ENCODE results near the gene MGARP.

The MGARP gene

DNA sequence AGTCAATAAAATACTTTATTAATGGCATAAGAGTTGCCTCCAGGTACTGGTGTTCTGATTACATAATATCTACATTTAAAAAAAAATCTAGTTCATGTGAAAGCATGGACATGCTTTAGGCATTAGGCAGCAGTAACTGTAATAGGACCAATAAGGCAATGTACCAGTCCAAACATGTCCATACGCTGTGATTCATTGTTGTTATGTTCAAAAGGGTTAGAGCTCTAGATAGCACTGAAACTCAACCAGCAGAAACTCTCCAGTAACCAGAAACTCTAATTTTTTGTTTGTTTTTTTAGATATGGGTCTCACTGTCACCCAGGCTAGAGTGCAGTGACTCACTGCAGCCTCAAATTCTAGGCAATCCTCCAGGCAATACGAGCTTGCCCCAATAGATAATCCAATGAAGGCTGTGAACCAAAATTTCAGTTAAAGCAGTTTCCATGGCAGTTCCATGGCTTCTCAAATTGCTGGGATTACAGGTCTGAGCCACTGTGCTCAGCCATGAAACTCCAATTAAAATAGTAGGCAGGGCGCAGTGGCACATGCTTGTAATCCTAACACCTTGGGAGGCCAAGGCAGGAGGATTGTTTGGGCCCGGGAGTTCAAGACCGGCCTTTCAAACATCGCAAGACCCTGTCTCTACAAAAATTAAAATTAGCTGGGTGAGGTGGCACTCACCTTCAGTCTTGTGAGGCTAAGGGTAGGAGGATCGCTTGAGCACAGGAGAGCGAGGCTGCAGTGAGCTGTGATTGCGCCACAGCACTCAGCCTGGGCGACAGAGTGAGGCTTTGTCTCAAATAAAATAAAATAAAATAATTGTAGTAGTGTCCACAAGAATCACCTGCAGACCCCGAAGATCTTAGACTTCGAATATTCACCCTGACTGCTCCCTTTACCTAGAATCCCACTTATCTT is 36.3 kb downstream of the MGARP start:
- Histone ChIP-seq H3K36me3 (no peaks in the 10 kb centered on the region), H3K27ac (no peak overlapping the region), H3K4me1 (no peaks in the 10 kb centered on the region), H4K20me1 (no peaks in the 10 kb centered on the region), H3K9ac (no peak overlapping the region), H3K4me2 (no peak overlapping the region), H3K27me3 (no peaks in the 10 kb centered on the region), H3K9me3 (replicated peaks in 1 of 11) (peaks cover 4 to 22% (median 10%) of the 10 kb centered on the region in 11 experiments; a peak in 16 of 22 replicates), H3K4me3 (no peak overlapping the region)
- TF ChIP-seq Cebpa-rat (IDR thresholded peaks at IDR 0.05): no peak

GRCh38 chr4:139242511-139243051 is 37.4 kb downstream of the MGARP start:
- H3K27me3 ChIP-seq: no peaks in the 10 kb centered on the region
- no peaks in the 10 kb centered on the region for H3K4me1 ChIP-seq
- H3K27ac ChIP-seq: no peak overlapping the region
- H3K36me3 ChIP-seq: no peaks in the 10 kb centered on the region
- no peak overlapping the region for H3K9ac ChIP-seq
- H3K4me3 ChIP-seq: no peak overlapping the region
- H3K4me2 ChIP-seq: no peak overlapping the region
- peaks cover 5 to 22% (median 13%) of the 10 kb centered on the region in 11 experiments; a peak in 17 of 22 replicates for H3K9me3 ChIP-seq (replicated peaks in 1 of 11)
- no peaks in the 10 kb centered on the region for H4K20me1 ChIP-seq
- TF ChIP-seq Cebpa-rat (IDR thresholded peaks at IDR 0.05): no peak

- Histone ChIP-seq H3K4me1 (no peaks in the 10 kb centered on the region), H3K4me2 (no peak overlapping the region), H3K4me3 (no peak overlapping the region), H4K20me1 (no peaks in the 10 kb centered on the region), H3K27me3 (no peaks in the 10 kb centered on the region), H3K36me3 (no peaks in the 10 kb centered on the region), H3K9me3 (replicated peaks in 1 of 11) (peaks cover 5 to 22% (median 13%) of the 10 kb centered on the region in 11 experiments; a peak in 17 of 22 replicates), H3K27ac (no peak overlapping the region), H3K9ac (no peak overlapping the region)
- no peak for TF ChIP-seq Cebpa-rat (IDR thresholded peaks at IDR 0.05)
Measured at GRCh38 chr4:139241784-139242151, 38.3 kb downstream of the MGARP start.

DNA sequence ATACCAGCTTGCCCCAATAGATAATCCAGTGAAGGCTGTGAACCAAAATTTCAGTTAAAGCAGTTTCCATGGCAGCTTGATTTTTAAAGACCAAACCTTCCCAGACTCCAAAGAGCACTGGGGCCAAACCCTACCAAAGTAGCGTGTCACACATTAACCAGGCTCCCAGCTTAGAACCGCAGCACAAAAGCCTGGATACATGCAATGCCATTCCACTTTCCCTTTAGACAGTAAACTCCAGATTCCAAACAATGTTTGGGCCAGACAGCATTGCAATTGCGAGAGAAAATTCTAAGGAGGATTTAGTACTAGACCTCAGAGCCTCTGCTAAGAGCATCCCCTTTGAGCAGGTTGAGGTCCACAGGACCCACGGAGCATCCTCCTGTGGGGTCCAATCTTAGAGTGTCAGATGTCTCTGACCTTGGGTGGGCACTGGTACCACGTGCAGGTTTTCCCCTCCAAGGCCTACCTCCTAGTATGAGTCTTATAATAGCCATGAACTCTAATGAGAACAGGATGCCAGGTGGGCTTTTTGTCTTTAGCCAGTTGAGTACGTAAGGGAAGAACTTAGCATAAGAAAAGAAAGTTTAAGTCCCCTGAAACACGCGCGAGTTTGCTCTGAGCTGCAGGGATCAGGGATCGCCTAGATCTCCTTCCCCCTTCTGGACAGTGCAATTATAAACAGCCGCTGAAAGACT is 38.8 kb downstream of the MGARP start:
- Histone ChIP-seq H3K27me3 (no peaks in the 10 kb centered on the region), H3K4me3 (no peak overlapping the region), H3K36me3 (no peaks in the 10 kb centered on the region), H3K9me3 (replicated peaks in 1 of 11) (peaks cover 5 to 22% (median 13%) of the 10 kb centered on the region in 11 experiments; a peak in 17 of 22 replicates), H3K9ac (no peak overlapping the region), H3K27ac (no peak overlapping the region), H3K4me2 (no peak overlapping the region), H3K4me1 (no peaks in the 10 kb centered on the region), H4K20me1 (no peaks in the 10 kb centered on the region)
- no peak for TF ChIP-seq Cebpa-rat (IDR thresholded peaks at IDR 0.05)

DNA sequence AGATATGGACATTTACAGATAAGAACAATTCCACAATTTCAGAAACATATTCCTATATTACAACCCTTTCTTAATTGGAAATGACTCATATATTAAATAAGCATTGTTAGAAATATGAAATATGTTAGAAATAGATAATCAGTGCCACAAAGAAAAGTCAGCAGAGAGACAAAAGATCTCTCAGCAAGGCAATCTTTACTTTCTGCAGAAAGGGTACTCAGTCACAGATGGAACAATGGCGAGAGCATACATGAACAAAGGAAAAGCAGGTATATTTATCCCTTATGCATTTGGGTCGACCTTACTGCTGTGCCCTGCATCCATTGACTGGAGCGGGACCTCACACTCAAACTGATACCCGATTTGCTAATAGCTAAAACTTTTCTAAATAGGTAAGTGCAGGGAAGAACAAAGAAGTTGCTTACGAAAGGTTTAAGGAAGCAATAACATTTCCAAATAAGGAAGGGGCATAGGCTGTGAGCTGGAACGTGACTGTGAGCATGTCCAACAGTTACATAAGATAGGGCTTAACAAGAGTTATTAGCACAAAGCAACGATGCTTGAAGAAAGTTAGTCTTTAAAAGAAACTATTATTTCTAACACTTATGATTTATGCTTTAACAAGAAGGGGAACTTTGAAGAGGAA is 40.8 kb downstream of the MGARP start:
- Histone ChIP-seq H3K4me1 (no peaks in the 10 kb centered on the region; a peak in 1 of 20 replicates), H3K4me2 (no peak overlapping the region), H3K36me3 (no peaks in the 10 kb centered on the region), H3K27me3 (no peaks in the 10 kb centered on the region), H3K9ac (no peak overlapping the region), H4K20me1 (no peaks in the 10 kb centered on the region), H3K9me3 (replicated peaks in 1 of 11) (peaks cover 5 to 22% (median 13%) of the 10 kb centered on the region in 11 experiments; a peak in 17 of 22 replicates), H3K4me3 (no peak overlapping the region; a peak in 1 of 20 replicates), H3K27ac (no peak overlapping the region)
- TF ChIP-seq Cebpa-rat (IDR thresholded peaks at IDR 0.05): no peak

DNA sequence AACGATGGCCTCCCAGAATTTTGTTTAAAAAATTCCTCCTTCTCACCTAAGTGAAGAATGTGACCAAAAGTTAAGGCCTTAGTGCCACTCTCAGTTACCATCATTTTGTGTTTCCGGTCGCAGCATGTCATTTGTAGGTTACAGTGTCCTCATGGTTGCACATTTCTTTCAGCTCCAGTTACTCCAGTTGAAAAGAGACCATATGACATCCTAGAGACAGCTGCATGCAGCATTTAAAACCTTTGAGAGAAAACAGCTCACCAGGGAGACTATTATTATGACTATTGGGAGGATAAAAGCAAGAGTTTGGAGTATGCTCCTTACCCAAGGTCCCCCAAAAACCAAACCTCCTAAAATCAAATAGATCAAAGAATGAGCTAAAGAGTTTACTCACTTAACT is 45.8 kb downstream of the MGARP start:
- Histone ChIP-seq H3K27ac (peak overlapping the region in 3 of 11 experiments; percentile 5 to 20 (median 12); a peak in 2 of 22 replicates), H3K4me1 (peaks cover 0 to 20% (median 10%) of the 10 kb centered on the region in 10 experiments; a peak in 13 of 20 replicates), H3K4me3 (no peak overlapping the region), H4K20me1 (no peaks in the 10 kb centered on the region), H3K4me2 (no peak overlapping the region), H3K27me3 (no peaks in the 10 kb centered on the region), H3K36me3 (no peaks in the 10 kb centered on the region), H3K9me3 (replicated peaks in 1 of 11) (peaks cover 2 to 11% (median 6%) of the 10 kb centered on the region in 11 experiments; a peak in 15 of 22 replicates), H3K9ac (no peak overlapping the region)
- TF ChIP-seq Cebpa-rat (IDR thresholded peaks at IDR 0.05): no peak

GRCh38 chr4:139229534-139230039 is 50.4 kb downstream of the MGARP start:
- no peaks in the 10 kb centered on the region for H4K20me1 ChIP-seq
- no peak overlapping the region for H3K4me2 ChIP-seq
- no peaks in the 10 kb centered on the region for H3K27me3 ChIP-seq
- no peaks in the 10 kb centered on the region for H3K9me3 ChIP-seq (replicated peaks in 1 of 11)
- no peak overlapping the region for H3K27ac ChIP-seq
- no peak for TF ChIP-seq Cebpa-rat (IDR thresholded peaks at IDR 0.05)
- H3K9ac ChIP-seq: no peak overlapping the region
- H3K4me3 ChIP-seq: no peak overlapping the region
- H3K36me3 ChIP-seq: no peaks in the 10 kb centered on the region
- H3K4me1 ChIP-seq: peaks cover 11 to 36% (median 22%) of the 10 kb centered on the region in 10 experiments; a peak in 19 of 20 replicates

DNA sequence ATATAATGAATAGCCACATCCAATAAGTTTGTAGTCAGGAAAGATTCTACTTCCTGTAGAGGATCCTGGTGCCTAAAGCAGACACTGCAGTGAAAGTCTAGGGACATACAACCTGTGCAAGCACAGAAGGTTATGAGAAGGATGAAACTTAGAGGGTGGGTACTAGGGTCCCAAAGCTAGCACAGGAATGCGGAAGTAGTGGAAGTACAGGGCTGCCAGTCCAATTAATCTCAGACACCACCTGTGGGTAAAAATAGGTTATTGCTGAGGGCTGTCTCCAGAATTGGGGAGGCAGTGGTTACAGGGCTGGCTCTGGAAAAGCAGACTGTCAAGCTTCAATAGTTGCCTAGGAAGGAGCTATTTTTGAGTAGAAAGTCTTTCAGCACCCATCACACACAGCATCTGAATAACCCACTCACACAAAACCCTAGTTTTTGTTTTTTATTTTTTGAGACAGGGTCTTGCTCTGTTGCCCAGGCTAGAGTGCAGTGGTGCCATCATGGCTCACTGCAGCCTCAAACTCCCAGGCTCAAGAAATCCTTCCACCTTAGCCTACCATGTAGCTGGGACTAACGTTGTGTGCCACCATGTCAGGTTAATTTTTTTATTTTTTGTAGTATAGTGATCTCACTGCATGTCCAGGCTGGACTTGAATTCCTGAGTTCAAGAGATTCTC is 52.2 kb downstream of the MGARP start:
- H3K36me3 ChIP-seq: no peaks in the 10 kb centered on the region
- peak overlapping the region in 4 of 11 experiments; percentile 18 to 39 (median 27); a peak in 5 of 22 replicates for H3K27ac ChIP-seq
- H3K4me1 ChIP-seq: peaks cover 15 to 47% (median 30%) of the 10 kb centered on the region in 10 experiments
- no peak overlapping the region for H3K4me3 ChIP-seq
- H3K9ac ChIP-seq: no peak overlapping the region
- H3K9me3 ChIP-seq (replicated peaks in 1 of 11): no peaks in the 10 kb centered on the region
- no peak for TF ChIP-seq Cebpa-rat (IDR thresholded peaks at IDR 0.05)
- H4K20me1 ChIP-seq: no peaks in the 10 kb centered on the region
- peak overlapping the region in 10 of 11 experiments; percentile 18 to 56 (median 36); a peak in 17 of 22 replicates for H3K4me2 ChIP-seq
- H3K27me3 ChIP-seq: no peaks in the 10 kb centered on the region
